Endothelial cell of umbilical vein (primary cell): Measurements from ENCODE around the gene MARCHF7. TPM values are rescaled to one million over a fixed set of nuclear protein-coding genes. Genes with fewer than 3 reads are reported as not detected.

Source experiments
- BruUV-seq: library from RNA; stranded (reverse); fragments of 400-500 nt; replicated peaks from 2 replicates; lab custom pipeline; 2021; lab: Mats Ljungman, UMichigan
- CTCF ChIA-PET: fragments of 300-600, 350-600 bp; sonication (Branson Sonifier 250); formaldehyde crosslinking; loops from one replicate; lab custom pipeline; 2021; ENCODE audit warnings: antibody characterized with exemption, inconsistent platforms; lab: Charles Lee
- POLR2A ChIA-PET: fragments of 300-600, 350-600 bp; sonication (Branson Sonifier 250); formaldehyde crosslinking; loops from one replicate; lab custom pipeline; 2021; ENCODE audit warnings: antibody characterized with exemption, inconsistent platforms; lab: Charles Lee
- DNase-seq: peaks from one replicate; pipeline ENCODE4 v3.0.0-alpha.2; 2011; ENCODE audit warnings: low read depth, low spot score
- FAIRE-seq: peaks from 2 replicates; lab custom pipeline; 2011; peaks lifted over from hg19 to GRCh38; lab: Jason Lieb, UNC
- H2AFZ ChIP-seq: 2 replicates; pipeline ENCODE4 v1.6.0; 2012; ENCODE audit warnings: low read depth, low read length, control low read depth, inconsistent platforms
- H3K27ac ChIP-seq: 2 replicates; pipeline ENCODE4 v1.5.1; 2011; ENCODE audit warnings: low read depth, mild to moderate bottlenecking, control low read depth, low read length, moderate library complexity; ENCODE audit not compliant: insufficient read depth
- H3K27me3 ChIP-seq, 2 experiments: 2 replicates each; pipeline versions ENCODE4 v1.6.0 to v1.6.1; 2011; ENCODE audit warnings: low read length in 2 of 2, mixed read lengths in 1 of 2; ENCODE audit not compliant: control insufficient read depth in 2 of 2, insufficient read depth in 2 of 2
- H3K36me3 ChIP-seq, 2 experiments: 2 replicates in 1 of 2; 3 replicates in 1 of 2; pipeline ENCODE4 v1.5.1; 2011; ENCODE audit warnings: low read length in 2 of 2, mild to moderate bottlenecking in 1 of 2, moderate library complexity in 1 of 2; ENCODE audit not compliant: control insufficient read depth in 2 of 2, insufficient read depth in 2 of 2; ENCODE audit errors: extremely low read depth in 1 of 2
- H3K4me1 ChIP-seq: 3 replicates; pipeline ENCODE4 v1.5.1; 2011; ENCODE audit warnings: mild to moderate bottlenecking, low read length; ENCODE audit not compliant: control insufficient read depth, insufficient read depth; ENCODE audit errors: extremely low read depth
- H3K4me2 ChIP-seq: 2 replicates; pipeline ENCODE4 v1.6.1; 2011; ENCODE audit warnings: low read length, control low read depth, mixed read lengths; ENCODE audit not compliant: insufficient read depth
- H3K4me3 ChIP-seq, 3 experiments: fragments of 200-600 bp in 1 of 3; sonication (generic), shearing (Covaris generic) in 1 of 3; replicated peaks in 1 of 3; 2 replicates each; pipeline ENCODE4 v1.5.1; 2011 to 2016; ENCODE audit warnings: control low read depth in 3 of 3, low read length in 3 of 3, mild to moderate bottlenecking in 2 of 3, inconsistent platforms in 1 of 3, low read depth in 1 of 3, moderate library complexity in 1 of 3; ENCODE audit not compliant: insufficient read depth in 1 of 3
- H3K79me2 ChIP-seq: 2 replicates; pipeline ENCODE4 v1.6.0; 2012; ENCODE audit warnings: low read length, inconsistent platforms; ENCODE audit not compliant: control insufficient read depth, insufficient read depth
- H3K9ac ChIP-seq: replicated peaks from 2 replicates; pipeline ENCODE3; 2011; ENCODE audit warnings: low read length, control low read depth; ENCODE audit not compliant: insufficient read depth; ENCODE audit errors: extremely low read depth
- H3K9me1 ChIP-seq: replicated peaks from 3 replicates; pipeline ENCODE4 v1.6.0; 2011; ENCODE audit warnings: mild to moderate bottlenecking, low read length; ENCODE audit not compliant: control insufficient read depth, insufficient read depth; ENCODE audit errors: extremely low read depth
- H3K9me3 ChIP-seq: replicated peaks from 2 replicates; pipeline ENCODE4 v1.5.1; 2012; ENCODE audit warnings: low read length, inconsistent platforms; ENCODE audit not compliant: control insufficient read depth, insufficient read depth
- H4K20me1 ChIP-seq: replicated peaks from 2 replicates; pipeline ENCODE3; 2011; ENCODE audit warnings: mild to moderate bottlenecking, low read length; ENCODE audit not compliant: control insufficient read depth, insufficient read depth; ENCODE audit errors: extremely low read depth
- EZH2 ChIP-seq: IDR thresholded peaks from 2 replicates; pipeline ENCODE4 v1.6.1; 2012; ENCODE audit warnings: borderline replicate concordance, low read depth, mild to moderate bottlenecking, moderate library complexity, low read length, inconsistent platforms; ENCODE audit not compliant: severe bottlenecking
- FOS ChIP-seq: IDR thresholded peaks from 2 replicates; pipeline ENCODE4 v1.6.1; 2011; ENCODE audit warnings: mild to moderate bottlenecking, low read length, moderate library complexity, borderline replicate concordance; ENCODE audit not compliant: insufficient read depth
- GATA2 ChIP-seq: IDR thresholded peaks from 2 replicates; pipeline ENCODE4 v1.7.0; 2011; ENCODE audit warnings: low read depth, mild to moderate bottlenecking, moderate library complexity, mixed read lengths, low read length; ENCODE audit not compliant: insufficient read length, insufficient read depth
- JUN ChIP-seq: IDR thresholded peaks from 2 replicates; pipeline ENCODE4 v1.6.1; 2011; ENCODE audit warnings: borderline replicate concordance, low read depth; ENCODE audit not compliant: insufficient read length, insufficient read depth
- MYC ChIP-seq: IDR thresholded peaks from one replicate; pipeline ENCODE4 v1.6.1; 2011; ENCODE audit warnings: mild to moderate bottlenecking, low read depth, low read length
- POLR2A ChIP-seq: IDR thresholded peaks from 2 replicates; pipeline ENCODE4 v1.6.1; 2012; ENCODE audit warnings: low read depth, mild to moderate bottlenecking, control low read depth, low read length
- POLR2AphosphoS5 ChIP-seq: IDR thresholded peaks from 2 replicates; pipeline ENCODE4 v1.6.1; 2012; ENCODE audit warnings: low read depth, mild to moderate bottlenecking, control low read depth, low read length, moderate library complexity; ENCODE audit not compliant: insufficient read depth
- dilution Hi-C: fragments of 300-500 bp; cut with MboI; formaldehyde crosslinking; loops from one replicate; pipeline ENCODE4 v1.15.0; 2019; ENCODE audit warnings: low sequenced_read_pairs; ENCODE audit not compliant: extremely low pct_ligation_motif_present
- intact Hi-C: fragments of 100-400 bp; cut with micrococcal nuclease; formaldehyde crosslinking; loops from one replicate; pipeline ENCODE4 v1.10.0; 2022
- polyA plus RNA-seq, 4 experiments: library from polyadenylated mRNA; depleted of rRNA in 3 of 4; stranded (reverse) in 3 of 4; unstranded in 1 of 4; fragments of >200 nt; gene quantifications; 2 replicates each; pipeline versions ENCODE4 v1.2.1 to v1.2.3, GENCODE V29; 2011 to 2012; ENCODE audit warnings: missing spikeins in 1 of 4
- total RNA-seq: library from RNA; stranded (reverse); gene quantifications from 2 replicates; pipeline ENCODE4 v1.2.3, GENCODE V29; 2021
- TF ChIP-seq, protein P1 (sequence below): IDR thresholded peaks from 2 replicates; pipeline ENCODE4 v1.6.1; 2011; ENCODE audit not compliant: insufficient read depth, insufficient read length
- TF ChIP-seq, protein P2 (sequence below), 2 donors: IDR thresholded peaks; 1 replicate in 1 of 2; 2 replicates in 1 of 2; pipeline ENCODE4 v1.5.1; 2011; ENCODE audit warnings: low read length in 2 of 2, mild to moderate bottlenecking in 2 of 2, moderate library complexity in 2 of 2, control low read depth in 1 of 2, inconsistent platforms in 1 of 2, low read depth in 1 of 2; ENCODE audit not compliant: insufficient read depth in 1 of 2; ENCODE audit errors: extremely low read depth in 1 of 2

Gene MARCHF7
- total and polyA plus RNA-seq, 2 donors (not counting 3 experiments of a cell fraction or from before 2014, with no cell fraction given) = 21.2 to 82.0 TPM

DNA sequence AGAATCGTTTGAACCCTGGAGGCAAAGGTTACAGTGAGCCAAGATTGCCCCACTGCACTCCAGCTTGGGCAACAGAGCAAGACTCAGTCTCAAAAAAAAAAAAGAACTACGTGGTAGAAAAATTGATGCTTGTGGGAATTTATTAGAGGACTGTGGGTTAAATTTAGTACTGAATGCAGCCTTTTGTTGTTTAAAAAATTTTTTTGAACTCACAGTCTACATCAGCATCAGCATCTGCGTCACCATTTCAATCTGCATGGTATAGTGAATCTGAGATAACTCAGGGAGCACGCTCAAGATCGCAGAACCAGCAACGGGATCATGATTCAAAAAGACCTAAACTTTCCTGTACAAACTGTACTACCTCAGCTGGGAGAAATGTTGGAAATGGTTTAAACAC lies 30.5 kb downstream of the MARCHF7 start:
- H3K4me2 ChIP-seq = no peak overlapping the region
- H3K27me3 ChIP-seq = no peaks in the 10 kb centered on the region
- H3K4me3 ChIP-seq = no peak overlapping the region
- no peaks in the 10 kb centered on the region for H3K9me3 ChIP-seq
- DNase-seq = no peak
- FAIRE-seq = peak; percentile 4
- CTCF ChIA-PET = interaction anchor here (1.0 to 1.6 kb wide), 2 partner anchors 8 to 384 kb away, joined by 3 to 4 read pairs; no protein-coding TSS in a partner anchor
- POLR2A ChIA-PET = no interaction called here
- peaks cover 19% of the 10 kb centered on the region for H3K4me1 ChIP-seq
- H3K36me3 ChIP-seq = peaks cover 20 to 36% of the 10 kb centered on the region in 2 experiments
- dilution Hi-C loops (no loop called here), intact Hi-C loops (no loop called here)
- H3K9ac ChIP-seq = no peak overlapping the region
- peaks cover 9% of the 10 kb centered on the region for H4K20me1 ChIP-seq
- BruUV-seq = no TSS peak
- no peak overlapping the region for H3K27ac ChIP-seq
- peaks cover 3% of the 10 kb centered on the region for H3K9me1 ChIP-seq
- no peak overlapping the region for H2AFZ ChIP-seq
- peaks cover 85% of the 10 kb centered on the region for H3K79me2 ChIP-seq
- TF ChIP-seq JUN (no peak), POLR2A (no peak), GATA2 (no peak), FOS (no peak), EZH2 (no peak), MYC (no peak), POLR2AphosphoS5 (no peak)
- TF ChIP-seq, protein P1, sequence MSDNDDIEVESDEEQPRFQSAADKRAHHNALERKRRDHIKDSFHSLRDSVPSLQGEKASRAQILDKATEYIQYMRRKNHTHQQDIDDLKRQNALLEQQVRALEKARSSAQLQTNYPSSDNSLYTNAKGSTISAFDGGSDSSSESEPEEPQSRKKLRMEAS = no peak
- TF ChIP-seq, protein P2, sequence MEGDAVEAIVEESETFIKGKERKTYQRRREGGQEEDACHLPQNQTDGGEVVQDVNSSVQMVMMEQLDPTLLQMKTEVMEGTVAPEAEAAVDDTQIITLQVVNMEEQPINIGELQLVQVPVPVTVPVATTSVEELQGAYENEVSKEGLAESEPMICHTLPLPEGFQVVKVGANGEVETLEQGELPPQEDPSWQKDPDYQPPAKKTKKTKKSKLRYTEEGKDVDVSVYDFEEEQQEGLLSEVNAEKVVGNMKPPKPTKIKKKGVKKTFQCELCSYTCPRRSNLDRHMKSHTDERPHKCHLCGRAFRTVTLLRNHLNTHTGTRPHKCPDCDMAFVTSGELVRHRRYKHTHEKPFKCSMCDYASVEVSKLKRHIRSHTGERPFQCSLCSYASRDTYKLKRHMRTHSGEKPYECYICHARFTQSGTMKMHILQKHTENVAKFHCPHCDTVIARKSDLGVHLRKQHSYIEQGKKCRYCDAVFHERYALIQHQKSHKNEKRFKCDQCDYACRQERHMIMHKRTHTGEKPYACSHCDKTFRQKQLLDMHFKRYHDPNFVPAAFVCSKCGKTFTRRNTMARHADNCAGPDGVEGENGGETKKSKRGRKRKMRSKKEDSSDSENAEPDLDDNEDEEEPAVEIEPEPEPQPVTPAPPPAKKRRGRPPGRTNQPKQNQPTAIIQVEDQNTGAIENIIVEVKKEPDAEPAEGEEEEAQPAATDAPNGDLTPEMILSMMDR (IDR thresholded peaks at IDR 0.05; ENCODE audit: extremely low read depth in 1 of 2, insufficient read depth in 1 of 2, low read depth in 1 of 2, low read length in 2 of 2) = no peak
